ENCODE results near the gene STX8. TPM values are rescaled to one million over a fixed set of nuclear protein-coding genes. Genes with fewer than 3 reads are reported as not detected.
A peak's percentile ranks its signal among the peaks of the same experiment; 100 is the strongest.

Gene STX8
- total RNA-seq, 2 experiments from 2014 or later: 59.6 to 71.5 TPM

GRCh38 chr17:9403257-9403656 lies 172.4 kb downstream of the STX8 start:
- no peak for DNase-seq
- Mint-ChIP-seq H3K36me3 (ENCODE audit: low read depth) (peaks cover 11% of the 10 kb centered on the region), H3K27ac (no peak overlapping the region), H3K4me1 (ENCODE audit: low read depth) (no peaks in the 10 kb centered on the region), H3K9me3 (peaks cover 4% of the 10 kb centered on the region), H3K27me3 (no peaks in the 10 kb centered on the region), H3K4me3 (no peak overlapping the region)
- POLR2A ChIA-PET: no interaction called here
- no peak for ATAC-seq
- no peak for TF ChIP-seq CTCF (IDR thresholded peaks at IDR 0.05)
- CTCF ChIA-PET: interaction anchor here (1.3 to 2.4 kb wide), 2 partner anchors 41 to 119 kb away, joined by 3 to 8 read pairs; no protein-coding TSS in a partner anchor
- intact Hi-C loops (cut with micrococcal nuclease): no loop called here

GRCh38 chr17:9402590-9403199 lies 172.9 kb downstream of the STX8 start:
- H3K27ac Mint-ChIP-seq: no peak overlapping the region
- H3K4me3 Mint-ChIP-seq: no peak overlapping the region
- intact Hi-C loops (cut with micrococcal nuclease): no loop called here
- peaks cover 14% of the 10 kb centered on the region for H3K36me3 Mint-ChIP-seq (ENCODE audit: low read depth)
- no peaks in the 10 kb centered on the region for H3K27me3 Mint-ChIP-seq
- H3K4me1 Mint-ChIP-seq (ENCODE audit: low read depth): no peaks in the 10 kb centered on the region
- POLR2A ChIA-PET: no interaction called here
- CTCF ChIA-PET: interaction anchor here (1.0 to 2.4 kb wide), 3 partner anchors 42 to 120 kb away, joined by 3 to 8 read pairs (median 3); no protein-coding TSS in a partner anchor
- ATAC-seq (no peak), DNase-seq (peak; percentile 53)
- TF ChIP-seq CTCF (IDR thresholded peaks at IDR 0.05): peak; percentile 64
- peaks cover 4% of the 10 kb centered on the region for H3K9me3 Mint-ChIP-seq

GRCh38 chr17:9401434-9401833 lies 174.2 kb downstream of the STX8 start:
- intact Hi-C loops (cut with micrococcal nuclease): no loop called here
- Mint-ChIP-seq H3K4me3 (no peak overlapping the region), H3K4me1 (ENCODE audit: low read depth) (no peaks in the 10 kb centered on the region), H3K27ac (no peak overlapping the region), H3K36me3 (ENCODE audit: low read depth) (peaks cover 21% of the 10 kb centered on the region), H3K9me3 (peaks cover 4% of the 10 kb centered on the region), H3K27me3 (no peaks in the 10 kb centered on the region)
- ChIA-PET POLR2A (no interaction called here), CTCF (interaction anchor here (1.0 to 2.4 kb wide), 2 partner anchors 111 to 121 kb away, joined by 3 to 8 read pairs; no protein-coding TSS in a partner anchor)
- no peak for DNase-seq
- no peak for ATAC-seq
- TF ChIP-seq CTCF (IDR thresholded peaks at IDR 0.05): no peak

- ChIA-PET CTCF (no interaction called here), POLR2A (no interaction called here)
- no peak overlapping the region for H3K27ac Mint-ChIP-seq
- ATAC-seq (peak; percentile 62), DNase-seq (peak; percentile 5)
- TF ChIP-seq CTCF (IDR thresholded peaks at IDR 0.05): no peak
- peaks cover 8% of the 10 kb centered on the region for H3K4me1 Mint-ChIP-seq (ENCODE audit: low read depth)
- no peak overlapping the region for H3K4me3 Mint-ChIP-seq
- peaks cover 27% of the 10 kb centered on the region for H3K36me3 Mint-ChIP-seq (ENCODE audit: low read depth)
- H3K27me3 Mint-ChIP-seq: no peaks in the 10 kb centered on the region
- intact Hi-C loops (cut with micrococcal nuclease): no loop called here
- H3K9me3 Mint-ChIP-seq: peaks cover 12% of the 10 kb centered on the region
Observed at GRCh38 chr17:9389111-9389527, 186.5 kb downstream of the STX8 start.

DNA sequence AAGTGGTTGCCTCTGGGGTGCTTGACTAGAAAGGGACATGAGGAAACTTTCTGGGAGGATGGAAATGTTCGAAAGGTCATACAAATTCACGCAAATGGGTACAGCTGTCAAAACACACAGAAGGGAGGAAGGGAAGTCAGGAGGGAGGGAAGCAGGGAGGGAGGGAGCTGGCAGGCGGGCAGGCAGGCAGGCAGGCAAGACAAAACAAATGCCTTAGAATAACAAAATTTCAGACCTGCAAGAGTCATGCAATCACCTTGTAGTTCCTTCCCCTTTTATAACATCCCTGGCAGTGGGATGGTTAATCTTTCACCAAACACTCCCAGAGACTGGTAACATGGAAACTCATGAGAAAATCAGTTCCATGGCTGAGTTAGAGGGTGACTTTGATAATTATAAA lies 189.2 kb downstream of the STX8 start:
- POLR2A ChIA-PET: interaction anchor here (1.0 kb wide), 1 partner anchor 15 kb away, joined by 3 read pairs; no protein-coding TSS in a partner anchor

More for the DNA sequence above, 189.2 kb downstream of the STX8 start:
- intact Hi-C loops (cut with micrococcal nuclease): no loop called here
- Mint-ChIP-seq H3K4me3 (no peak overlapping the region), H3K27ac (no peak overlapping the region), H3K9me3 (no peaks in the 10 kb centered on the region), H3K36me3 (ENCODE audit: low read depth) (peaks cover 4% of the 10 kb centered on the region), H3K4me1 (ENCODE audit: low read depth) (peaks cover 8% of the 10 kb centered on the region), H3K27me3 (no peaks in the 10 kb centered on the region)
- CTCF ChIA-PET: no interaction called here
- no peak for ATAC-seq
- no peak for TF ChIP-seq CTCF (IDR thresholded peaks at IDR 0.05)
- DNase-seq: no peak

All from activated CD8-positive, alpha-beta T cell treated with anti-CD3 and anti-CD28 coated beads for 36 hours (primary cell).